Pancreas (tissue), 10 donors: ENCODE data around the gene SLC24A3. TPM values are rescaled to one million over a fixed set of nuclear protein-coding genes. Genes with fewer than 3 reads are reported as not detected.

Experiments
- ATAC-seq, 4 donors: fragments of 200-7000 bp; cut with Tn5 transposase; one replicate each; pipeline versions ENCODE4 v1.8.0 to v1.9.1; 2020; ENCODE audit warnings: mild to moderate bottlenecking in 4 of 4, moderate library complexity in 4 of 4
- DNase-seq, 6 donors: peaks; one replicate each; pipeline ENCODE4 v3.0.0-alpha.2; 2020
- FAIRE-seq: peaks from 2 replicates; lab custom pipeline; 2012; peaks lifted over from hg19 to GRCh38; lab: Jason Lieb, UNC
- H3K27ac ChIP-seq, 4 donors: fragments of 200-600 bp; sonication (generic); 1 replicate in 3 of 4; 2 replicates in 1 of 4; pipeline versions ENCODE4 v1.5.0 to v1.8.0; 2020
- H3K27me3 ChIP-seq, 4 donors: fragments of 200-600 bp; one replicate each; pipeline ENCODE4 v1.8.0; 2021
- H3K36me3 ChIP-seq, 3 donors: fragments of 200-600 bp; sonication (generic) in 1 of 3; one replicate each; pipeline versions ENCODE4 v1.5.0 to v1.8.0; 2020 to 2021
- H3K4me1 ChIP-seq, 3 donors: fragments of 200-600 bp; one replicate each; pipeline ENCODE4 v1.8.0; 2021
- H3K4me3 ChIP-seq, 4 donors: fragments of 200-600 bp; sonication (generic) in 2 of 4; one replicate each; pipeline versions ENCODE4 v1.5.0 to v1.8.0; 2020 to 2021
- H3K9me3 ChIP-seq, 4 donors: fragments of 200-600 bp; one replicate each; pipeline ENCODE4 v1.8.0; 2021
- CTCF ChIP-seq, 4 donors: fragments of 200-600 bp; sonication (generic) in 3 of 4; IDR thresholded peaks; one replicate each; pipeline versions ENCODE4 v1.5.0 to v1.8.0; 2021; ENCODE audit warnings: antibody characterized with exemption in 4 of 4
- WGBS, 2 donors: extraction: QIAGEN DNeasy Blood & Tissue Kit; methylation state at CpG; one replicate each; pipeline ENCODE4 v1.1.7; 2013; 5-methylcytosine and 5-hydroxymethylcytosine counted together
- intact Hi-C, 3 donors: fragments of 100-400 bp; cut with DNase I; formaldehyde crosslinking; loops; one replicate each; pipeline versions ENCODE4 v1.11.1 to v1.14.2; 2022
- polyA plus RNA-seq, 2 donors: library from polyadenylated mRNA; stranded (reverse); fragments of 200-250 nt; gene quantifications; one replicate each; pipeline ENCODE4 v1.2.3, GENCODE V29; 2013
- total RNA-seq, 6 donors: library from RNA; stranded (reverse); fragmentation: NEBNext Ultra II Directional in 4 of 6; extraction: Animal tissue kit (Norgen Biotek cat#: 25700) in 4 of 6; gene quantifications; one replicate each; pipeline versions ENCODE4 v1.2.1 to v1.2.4, GENCODE V29; 2021 to 2023
- donor health status: healthy with polysubstance abuse.
- donor health status: DM: no; HTN: no; CAD: no; lungs with moderate emphysema.
- donor health status: DM: no; HTN: no; CAD: no.
- donor health status: control.
- donor health status: control.
- donor health status: Bipolar disorder and iron deficiency.
- donor health status: DM: yes; HTN: yes; CAD: no.
- donor health status: DM: no; HTN: no; CAD: no.
- donor health status: DM: no; HTN: no; CAD: no.
- donor health status: DM: yes; HTN: yes; CAD: no.

Gene SLC24A3
- total and polyA plus RNA-seq, 8 donors = 0.28 to 0.87 (median 0.49) TPM

GRCh38 chr20:19322061-19322985 lies 109.9 kb downstream of the SLC24A3 start:
- intact Hi-C loops = no loop called here
- no peak for ATAC-seq
- H3K4me3 ChIP-seq = no peak overlapping the region
- TF ChIP-seq CTCF (IDR thresholded peaks at IDR 0.05) = no peak
- WGBS, 2 donors = 79 to 82% methylated on average over 11 to 12 of the region's 12 CpGs
- FAIRE-seq = no peak
- H3K27ac ChIP-seq = no peak overlapping the region
- DNase-seq = no peak
- no peaks in the 10 kb centered on the region for H3K36me3 ChIP-seq
- H3K9me3 ChIP-seq = no peaks in the 10 kb centered on the region
- H3K4me1 ChIP-seq = no peaks in the 10 kb centered on the region
- H3K27me3 ChIP-seq = no peaks in the 10 kb centered on the region

GRCh38 chr20:19327401-19327800 lies 115.0 kb downstream of the SLC24A3 start:
- FAIRE-seq (no peak), ATAC-seq (no peak), DNase-seq (no peak)
- no peak for TF ChIP-seq CTCF (IDR thresholded peaks at IDR 0.05)
- WGBS, 2 donors = 67 to 81% methylated on average over 5 of the region's 5 CpGs
- no peak overlapping the region for H3K4me3 ChIP-seq
- H3K27me3 ChIP-seq = no peaks in the 10 kb centered on the region
- no peak overlapping the region for H3K27ac ChIP-seq
- H3K9me3 ChIP-seq = no peaks in the 10 kb centered on the region
- H3K36me3 ChIP-seq = no peaks in the 10 kb centered on the region
- no peaks in the 10 kb centered on the region for H3K4me1 ChIP-seq
- intact Hi-C loops = no loop called here

GRCh38 chr20:19328676-19329075 lies 116.2 kb downstream of the SLC24A3 start:
- ATAC-seq (no peak), FAIRE-seq (no peak), DNase-seq (no peak)
- intact Hi-C loops = no loop called here
- Histone ChIP-seq H3K36me3 (no peaks in the 10 kb centered on the region), H3K9me3 (no peaks in the 10 kb centered on the region), H3K4me3 (no peak overlapping the region), H3K27ac (no peak overlapping the region), H3K4me1 (no peaks in the 10 kb centered on the region), H3K27me3 (no peaks in the 10 kb centered on the region)
- 74% methylated on average over 7 of the region's 7 CpGs for WGBS, 2 donors
- no peak for TF ChIP-seq CTCF (IDR thresholded peaks at IDR 0.05)

- Histone ChIP-seq H3K27ac (no peak overlapping the region), H3K9me3 (no peaks in the 10 kb centered on the region), H3K36me3 (no peaks in the 10 kb centered on the region), H3K27me3 (no peaks in the 10 kb centered on the region), H3K4me1 (no peaks in the 10 kb centered on the region), H3K4me3 (no peak overlapping the region)
- no peak for TF ChIP-seq CTCF (IDR thresholded peaks at IDR 0.05)
- intact Hi-C loops = no loop called here
- DNase-seq (no peak), ATAC-seq (no peak), FAIRE-seq (no peak)
- WGBS, 2 donors = 65 to 68% methylated on average over 6 of the region's 6 CpGs
Observed at GRCh38 chr20:19330038-19330437, 117.6 kb downstream of the SLC24A3 start.

- WGBS, 2 donors = 67 to 78% methylated on average over 1 of the region's 1 CpG
- ATAC-seq = no peak
- no peaks in the 10 kb centered on the region for H3K9me3 ChIP-seq
- TF ChIP-seq CTCF (IDR thresholded peaks at IDR 0.05) = no peak
- FAIRE-seq = no peak
- H3K36me3 ChIP-seq = no peaks in the 10 kb centered on the region
- no peak overlapping the region for H3K4me3 ChIP-seq
- intact Hi-C loops = no loop called here
- no peaks in the 10 kb centered on the region for H3K27me3 ChIP-seq
- no peak for DNase-seq
- H3K27ac ChIP-seq = no peak overlapping the region
- no peaks in the 10 kb centered on the region for H3K4me1 ChIP-seq
Observed at GRCh38 chr20:19330731-19331130, 118.3 kb downstream of the SLC24A3 start.
